ENCODE results near the gene KIAA1958. TPM values are rescaled to one million over a fixed set of nuclear protein-coding genes. Genes with fewer than 3 reads are reported as not detected.

KIAA1958 gene
- total RNA-seq, 1 experiment from 2014 or later = 18.5 TPM

DNA sequence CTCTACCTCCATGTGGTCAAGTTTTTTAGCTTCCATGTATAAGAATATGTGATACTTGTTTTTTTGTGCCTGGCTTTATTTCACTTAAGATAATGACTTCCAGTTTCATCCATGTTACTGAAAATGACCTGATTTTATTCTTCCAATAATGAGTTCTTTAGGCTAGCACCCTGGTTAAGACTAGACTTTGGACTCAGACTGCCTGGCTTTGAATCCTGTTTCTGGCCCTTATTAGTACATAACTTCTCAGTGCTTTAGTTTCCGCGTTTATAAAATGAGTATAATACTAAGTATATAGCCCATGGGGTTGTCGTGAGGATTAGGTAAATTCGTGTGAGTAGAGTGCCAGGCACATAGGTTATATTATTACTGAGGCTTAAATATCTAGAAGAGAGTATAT is 18.5 kb downstream of the KIAA1958 start:
- Histone ChIP-seq H3K4me2 (ENCODE audit: low read length) (no peak overlapping the region), H3K4me1 (ENCODE audit: control insufficient read depth in 1 of 2, insufficient read depth in 2 of 2, low read length in 2 of 2) (no peaks in the 10 kb centered on the region), H3K27me3 (ENCODE audit: insufficient read depth, low read length) (no peaks in the 10 kb centered on the region), H3K9ac (ENCODE audit: low read length) (no peak overlapping the region), H3K36me3 (ENCODE audit: control insufficient read depth in 1 of 2, insufficient read depth in 2 of 2, low read length in 2 of 2) (no peaks in the 10 kb centered on the region), H3K9me2 (ENCODE audit: insufficient read depth) (no peaks in the 10 kb centered on the region), H2AFZ (ENCODE audit: low read depth, low read length, poor library complexity, severe bottlenecking) (no peak overlapping the region), H3K4me3 (replicated peaks in 1 of 2; ENCODE audit: low read depth in 1 of 2, low read length in 2 of 2) (no peak overlapping the region), H3K27ac (ENCODE audit: low read depth, low read length) (no peak overlapping the region), H3K79me2 (ENCODE audit: insufficient read depth, low read length) (peaks cover 28% of the 10 kb centered on the region), H3K9me3 (ENCODE audit: control insufficient read depth in 1 of 2, insufficient read depth in 1 of 2, low read depth in 1 of 2, low read length in 2 of 2) (no peaks in the 10 kb centered on the region), H4K20me1 (ENCODE audit: insufficient read depth) (no peaks in the 10 kb centered on the region)
- POLR2A ChIA-PET = no interaction called here
- intact Hi-C loops (cut with micrococcal nuclease) = no loop called here
- BruUV-seq (replicated peaks) = no TSS peak
- CTCF ChIA-PET = no interaction called here
- no peak for DNase-seq (ENCODE audit: low read depth, low spot score)
- RAD21 ChIA-PET (ENCODE audit: low non-redundant PET in 1 of 2, low total read pairs in 2 of 2, uncharacterized antibody in 2 of 2, unreplicated experiment in 2 of 2) = no interaction called here
- ATAC-seq = no peak
- no peak for TF ChIP-seq SP1 (IDR thresholded peaks at IDR 0.05; ENCODE audit: low read depth)
- TF ChIP-seq, protein P1, sequence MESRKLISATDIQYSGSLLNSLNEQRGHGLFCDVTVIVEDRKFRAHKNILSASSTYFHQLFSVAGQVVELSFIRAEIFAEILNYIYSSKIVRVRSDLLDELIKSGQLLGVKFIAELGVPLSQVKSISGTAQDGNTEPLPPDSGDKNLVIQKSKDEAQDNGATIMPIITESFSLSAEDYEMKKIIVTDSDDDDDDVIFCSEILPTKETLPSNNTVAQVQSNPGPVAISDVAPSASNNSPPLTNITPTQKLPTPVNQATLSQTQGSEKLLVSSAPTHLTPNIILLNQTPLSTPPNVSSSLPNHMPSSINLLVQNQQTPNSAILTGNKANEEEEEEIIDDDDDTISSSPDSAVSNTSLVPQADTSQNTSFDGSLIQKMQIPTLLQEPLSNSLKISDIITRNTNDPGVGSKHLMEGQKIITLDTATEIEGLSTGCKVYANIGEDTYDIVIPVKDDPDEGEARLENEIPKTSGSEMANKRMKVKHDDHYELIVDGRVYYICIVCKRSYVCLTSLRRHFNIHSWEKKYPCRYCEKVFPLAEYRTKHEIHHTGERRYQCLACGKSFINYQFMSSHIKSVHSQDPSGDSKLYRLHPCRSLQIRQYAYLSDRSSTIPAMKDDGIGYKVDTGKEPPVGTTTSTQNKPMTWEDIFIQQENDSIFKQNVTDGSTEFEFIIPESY (IDR thresholded peaks at IDR 0.05; ENCODE audit: extremely low read depth, insufficient replicate concordance, low read length) = no peak
- TF ChIP-seq YY1 (IDR thresholded peaks at IDR 0.05; ENCODE audit: extremely low read depth, insufficient replicate concordance, low read depth, low read length) = no peak
- TF ChIP-seq ZNF274 (IDR thresholded peaks at IDR 0.05; ENCODE audit: low read depth, low read length) = no peak
- no peak for TF ChIP-seq JUND (IDR thresholded peaks at IDR 0.05)
- no peak for TF ChIP-seq CEBPB (IDR thresholded peaks at IDR 0.05; ENCODE audit: low read depth)
- no peak for TF ChIP-seq RAD21 (IDR thresholded peaks at IDR 0.05; ENCODE audit: low read depth)
- TF ChIP-seq, protein P2, sequence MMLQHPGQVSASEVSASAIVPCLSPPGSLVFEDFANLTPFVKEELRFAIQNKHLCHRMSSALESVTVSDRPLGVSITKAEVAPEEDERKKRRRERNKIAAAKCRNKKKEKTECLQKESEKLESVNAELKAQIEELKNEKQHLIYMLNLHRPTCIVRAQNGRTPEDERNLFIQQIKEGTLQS (IDR thresholded peaks at IDR 0.05) = no peak
- no peak for TF ChIP-seq TCF7L2 (IDR thresholded peaks at IDR 0.05; ENCODE audit: borderline replicate concordance, extremely low read depth, insufficient read depth, insufficient read length)
- TF ChIP-seq EZH2 (IDR thresholded peaks at IDR 0.05) = no peak
- TF ChIP-seq, protein P3, sequence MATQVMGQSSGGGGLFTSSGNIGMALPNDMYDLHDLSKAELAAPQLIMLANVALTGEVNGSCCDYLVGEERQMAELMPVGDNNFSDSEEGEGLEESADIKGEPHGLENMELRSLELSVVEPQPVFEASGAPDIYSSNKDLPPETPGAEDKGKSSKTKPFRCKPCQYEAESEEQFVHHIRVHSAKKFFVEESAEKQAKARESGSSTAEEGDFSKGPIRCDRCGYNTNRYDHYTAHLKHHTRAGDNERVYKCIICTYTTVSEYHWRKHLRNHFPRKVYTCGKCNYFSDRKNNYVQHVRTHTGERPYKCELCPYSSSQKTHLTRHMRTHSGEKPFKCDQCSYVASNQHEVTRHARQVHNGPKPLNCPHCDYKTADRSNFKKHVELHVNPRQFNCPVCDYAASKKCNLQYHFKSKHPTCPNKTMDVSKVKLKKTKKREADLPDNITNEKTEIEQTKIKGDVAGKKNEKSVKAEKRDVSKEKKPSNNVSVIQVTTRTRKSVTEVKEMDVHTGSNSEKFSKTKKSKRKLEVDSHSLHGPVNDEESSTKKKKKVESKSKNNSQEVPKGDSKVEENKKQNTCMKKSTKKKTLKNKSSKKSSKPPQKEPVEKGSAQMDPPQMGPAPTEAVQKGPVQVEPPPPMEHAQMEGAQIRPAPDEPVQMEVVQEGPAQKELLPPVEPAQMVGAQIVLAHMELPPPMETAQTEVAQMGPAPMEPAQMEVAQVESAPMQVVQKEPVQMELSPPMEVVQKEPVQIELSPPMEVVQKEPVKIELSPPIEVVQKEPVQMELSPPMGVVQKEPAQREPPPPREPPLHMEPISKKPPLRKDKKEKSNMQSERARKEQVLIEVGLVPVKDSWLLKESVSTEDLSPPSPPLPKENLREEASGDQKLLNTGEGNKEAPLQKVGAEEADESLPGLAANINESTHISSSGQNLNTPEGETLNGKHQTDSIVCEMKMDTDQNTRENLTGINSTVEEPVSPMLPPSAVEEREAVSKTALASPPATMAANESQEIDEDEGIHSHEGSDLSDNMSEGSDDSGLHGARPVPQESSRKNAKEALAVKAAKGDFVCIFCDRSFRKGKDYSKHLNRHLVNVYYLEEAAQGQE (IDR thresholded peaks at IDR 0.05; ENCODE audit: low read depth) = no peak
- TF ChIP-seq EGR1 (IDR thresholded peaks at IDR 0.05; ENCODE audit: low read depth) = no peak
- TF ChIP-seq ELF1 (IDR thresholded peaks at IDR 0.05; ENCODE audit: borderline replicate concordance, low read depth) = no peak
- no peak for TF ChIP-seq FOSL1 (IDR thresholded peaks at IDR 0.05; ENCODE audit: low read depth)
- TF ChIP-seq, protein P4, sequence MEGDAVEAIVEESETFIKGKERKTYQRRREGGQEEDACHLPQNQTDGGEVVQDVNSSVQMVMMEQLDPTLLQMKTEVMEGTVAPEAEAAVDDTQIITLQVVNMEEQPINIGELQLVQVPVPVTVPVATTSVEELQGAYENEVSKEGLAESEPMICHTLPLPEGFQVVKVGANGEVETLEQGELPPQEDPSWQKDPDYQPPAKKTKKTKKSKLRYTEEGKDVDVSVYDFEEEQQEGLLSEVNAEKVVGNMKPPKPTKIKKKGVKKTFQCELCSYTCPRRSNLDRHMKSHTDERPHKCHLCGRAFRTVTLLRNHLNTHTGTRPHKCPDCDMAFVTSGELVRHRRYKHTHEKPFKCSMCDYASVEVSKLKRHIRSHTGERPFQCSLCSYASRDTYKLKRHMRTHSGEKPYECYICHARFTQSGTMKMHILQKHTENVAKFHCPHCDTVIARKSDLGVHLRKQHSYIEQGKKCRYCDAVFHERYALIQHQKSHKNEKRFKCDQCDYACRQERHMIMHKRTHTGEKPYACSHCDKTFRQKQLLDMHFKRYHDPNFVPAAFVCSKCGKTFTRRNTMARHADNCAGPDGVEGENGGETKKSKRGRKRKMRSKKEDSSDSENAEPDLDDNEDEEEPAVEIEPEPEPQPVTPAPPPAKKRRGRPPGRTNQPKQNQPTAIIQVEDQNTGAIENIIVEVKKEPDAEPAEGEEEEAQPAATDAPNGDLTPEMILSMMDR (IDR thresholded peaks at IDR 0.05 in 2 of 3, conservative IDR thresholded peaks at IDR 0.05 in 1 of 3; ENCODE audit: borderline replicate concordance in 1 of 3, insufficient read depth in 1 of 3, low read depth in 2 of 3, low read length in 2 of 3) = no peak
- TF ChIP-seq ZFX (IDR thresholded peaks at IDR 0.05) = no peak
- TF ChIP-seq, protein P5, sequence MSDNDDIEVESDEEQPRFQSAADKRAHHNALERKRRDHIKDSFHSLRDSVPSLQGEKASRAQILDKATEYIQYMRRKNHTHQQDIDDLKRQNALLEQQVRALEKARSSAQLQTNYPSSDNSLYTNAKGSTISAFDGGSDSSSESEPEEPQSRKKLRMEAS (IDR thresholded peaks at IDR 0.05) = no peak
- TF ChIP-seq EZH2phosphoT487 (IDR thresholded peaks at IDR 0.05; ENCODE audit: borderline replicate concordance) = no peak
- no peak for TF ChIP-seq SIN3A (IDR thresholded peaks at IDR 0.05; ENCODE audit: low read depth)
- TF ChIP-seq SRF (IDR thresholded peaks at IDR 0.05; ENCODE audit: low read depth) = no peak

Data from HCT116 (cell line).